GM19467 (cell line): ENCODE measurements around the gene TMEM132D.
"Not testable (repeated sequence)": the region's sequence is repeated elsewhere in the genome, so short reads cannot be mapped to it uniquely, and the experiment has no call there.

Experiments used
- ATAC-seq: cut with Tn5 transposase; IDR thresholded peaks from one replicate; pipeline ENCODE4 v1.9.1; 2021; ENCODE audit warnings: mild to moderate bottlenecking, moderate library complexity; ENCODE audit not compliant: unreplicated experiment

TMEM132D gene

DNA sequence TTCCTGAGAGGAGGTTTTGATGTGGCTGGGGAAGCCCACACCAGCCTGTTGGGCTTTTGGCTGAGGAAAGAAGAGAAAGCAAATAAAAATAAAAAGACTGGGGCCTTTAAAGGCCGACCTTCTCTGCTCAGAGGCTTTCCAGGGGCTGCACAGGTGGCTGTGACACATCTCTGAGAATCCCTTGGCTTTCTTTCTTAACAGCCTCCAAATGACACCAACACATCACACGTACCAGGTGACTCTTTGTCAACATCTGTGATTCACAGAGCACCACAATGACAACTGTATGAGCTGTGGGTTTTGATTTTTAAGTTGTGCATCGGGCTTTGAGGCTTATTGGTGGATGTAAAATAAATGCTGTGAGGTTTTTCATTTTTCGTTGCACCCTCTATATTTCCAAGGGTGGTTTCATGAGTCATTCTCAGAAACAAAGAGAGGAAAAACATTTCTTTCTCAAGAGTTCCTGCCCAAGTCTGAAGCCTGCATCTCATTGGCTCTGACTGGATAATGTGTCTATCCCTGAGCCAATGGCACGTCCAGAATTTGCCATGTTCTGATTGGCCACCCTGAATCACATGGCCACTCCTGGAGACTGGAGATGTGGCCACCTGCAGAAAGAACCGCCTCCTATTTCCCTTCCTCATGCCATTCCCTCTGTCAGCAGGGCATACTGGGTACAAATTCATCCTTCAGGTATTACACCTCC, 701.6 kb downstream of the TMEM132D start:
- no peak for ATAC-seq

DNA sequence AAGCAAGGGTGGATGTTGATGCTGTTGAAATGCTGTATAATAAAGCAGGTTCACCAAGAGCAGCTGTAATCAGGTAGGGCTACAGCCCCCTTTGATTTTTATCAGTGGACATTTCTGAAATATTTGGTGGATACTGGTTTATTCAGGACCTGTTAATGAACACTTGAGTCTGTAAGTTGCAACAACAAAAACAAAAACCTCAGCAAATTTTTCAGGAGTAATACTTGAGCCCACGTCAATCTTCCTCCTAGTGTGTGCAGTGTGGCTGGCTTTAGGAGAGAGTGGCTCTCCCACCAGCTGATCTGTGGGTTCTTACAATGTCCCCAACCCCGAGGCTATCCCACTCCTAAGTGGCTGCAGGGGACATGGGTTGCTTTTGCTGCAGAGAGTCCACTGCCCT, 702.8 kb downstream of the TMEM132D start:
- ATAC-seq = no peak

DNA sequence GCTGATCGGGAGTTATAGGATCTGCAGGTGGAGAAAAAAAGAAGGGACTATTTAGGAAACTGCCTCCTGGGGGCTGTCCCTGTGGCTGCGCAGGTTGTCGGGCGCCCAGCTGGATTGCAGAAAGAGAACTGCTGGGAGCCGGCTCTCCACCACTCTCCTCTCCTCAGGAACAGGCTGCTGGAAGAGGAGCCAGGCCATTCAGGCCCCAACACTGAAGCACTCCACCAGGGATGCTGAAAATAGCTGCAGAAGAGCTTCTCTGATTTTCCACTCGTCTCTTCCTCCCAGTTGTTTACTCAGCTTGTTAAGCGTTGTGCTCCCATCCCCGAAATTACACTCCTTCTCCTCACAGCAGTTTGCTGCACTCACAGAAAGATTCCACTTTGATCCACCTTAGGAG, 703.2 kb downstream of the TMEM132D start:
- no peak for ATAC-seq

DNA sequence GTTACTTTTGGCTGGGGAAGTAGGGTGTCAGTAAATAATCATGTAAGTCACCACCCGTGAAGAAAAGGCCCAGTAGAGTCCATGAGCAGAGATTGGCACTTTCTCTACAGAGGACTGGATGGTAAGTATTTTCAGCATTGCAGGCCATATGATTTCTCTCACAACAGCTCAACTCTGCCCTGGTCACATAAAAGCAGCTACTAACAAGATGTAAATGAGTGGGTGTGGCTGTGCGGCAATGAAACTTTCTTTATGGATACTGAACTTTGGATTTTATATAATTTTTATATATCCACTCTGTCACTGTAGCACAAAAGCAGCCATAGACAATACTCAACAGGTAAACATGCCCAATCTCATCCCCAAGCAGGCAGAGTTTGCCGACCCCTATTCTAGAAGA, 706.9 kb downstream of the TMEM132D start:
- no peak for ATAC-seq

DNA sequence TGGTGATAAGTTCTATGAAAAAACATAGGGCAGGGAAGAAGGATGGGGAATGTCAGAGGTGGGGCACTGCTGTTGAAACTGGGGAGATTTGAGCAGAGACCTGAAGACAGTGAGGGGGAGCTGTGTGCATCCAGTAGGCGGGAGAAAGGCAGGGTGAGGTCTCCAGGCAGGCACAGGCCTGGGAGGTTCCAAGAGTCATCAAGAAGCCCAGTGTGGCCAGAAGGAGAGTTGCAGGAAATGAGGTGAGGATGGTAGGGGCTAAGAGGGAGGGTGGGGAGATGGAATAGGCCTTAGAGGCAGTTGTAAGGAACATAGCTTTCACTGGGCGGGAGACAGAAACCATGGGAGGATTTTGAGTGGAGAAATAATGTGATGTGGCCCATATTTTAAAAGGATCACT, 708.7 kb downstream of the TMEM132D start:
- no peak for ATAC-seq

DNA sequence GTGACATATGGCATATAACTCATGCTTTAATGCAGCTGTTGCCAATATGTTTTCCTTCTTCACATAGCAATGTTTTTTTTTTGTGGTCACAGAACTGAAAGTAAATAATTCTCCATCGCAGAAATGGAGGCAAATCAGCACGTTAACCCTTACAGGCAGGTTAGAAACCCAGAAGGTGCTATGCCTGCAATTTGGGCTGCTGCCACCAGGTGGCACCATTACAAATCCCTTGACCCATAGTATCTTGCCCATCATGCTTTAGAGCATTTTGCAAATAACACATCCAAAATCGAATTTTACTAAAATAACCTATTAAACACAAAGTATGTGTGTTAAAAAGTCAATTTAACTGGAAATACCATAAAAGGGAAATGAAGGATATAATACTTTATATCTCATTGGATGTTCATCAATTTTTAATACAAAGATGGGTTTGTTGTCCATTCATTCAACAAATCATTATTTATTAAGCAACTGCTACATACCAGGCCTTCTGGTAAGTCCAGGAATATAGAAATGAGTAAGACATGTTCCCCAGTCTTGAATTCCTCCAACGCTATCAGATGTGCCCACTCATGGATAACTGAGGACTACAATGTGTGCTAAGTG, 710.5 kb downstream of the TMEM132D start:
- no peak for ATAC-seq

DNA sequence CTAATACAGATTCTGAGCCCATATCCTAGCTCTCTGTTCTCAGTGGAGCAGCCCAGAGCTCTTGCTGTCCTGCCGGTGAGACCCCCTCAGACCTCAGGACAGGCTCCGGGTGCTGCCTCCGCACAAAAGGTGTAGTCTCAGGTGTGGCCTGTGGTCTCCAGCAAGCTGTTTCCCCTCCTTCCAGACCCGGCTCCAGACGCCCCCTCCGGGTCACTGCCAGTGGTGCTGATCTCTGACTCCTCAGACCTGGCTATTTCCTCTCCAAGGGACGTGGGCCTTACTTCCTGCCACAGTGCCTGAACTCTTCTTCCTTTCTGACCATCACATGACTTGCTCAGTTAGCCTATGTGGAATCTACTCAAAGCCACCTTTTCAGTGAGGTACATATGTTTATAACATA, 713.0 kb downstream of the TMEM132D start:
- no peak for ATAC-seq

DNA sequence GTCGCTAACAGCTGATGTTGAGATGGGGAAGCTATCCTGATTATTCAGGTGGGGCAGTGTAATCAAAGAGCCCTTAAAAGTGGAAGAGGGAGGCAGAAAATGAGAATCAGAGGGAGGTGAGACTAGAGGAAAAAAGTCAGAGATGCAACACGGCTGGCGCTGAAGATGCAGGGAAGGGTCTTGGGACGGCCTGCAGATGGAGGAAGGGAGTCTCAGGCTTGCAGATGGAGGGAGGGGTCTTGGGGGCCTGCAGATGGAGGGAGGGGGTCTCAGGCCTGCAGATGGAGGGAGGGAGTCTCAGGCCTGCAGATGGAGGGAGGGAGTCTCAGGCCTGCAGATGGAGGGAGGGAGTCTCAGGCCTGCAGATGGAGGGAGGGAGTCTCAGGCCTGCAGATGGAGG, 713.9 kb downstream of the TMEM132D start:
- ATAC-seq = not testable (repeated sequence)

DNA sequence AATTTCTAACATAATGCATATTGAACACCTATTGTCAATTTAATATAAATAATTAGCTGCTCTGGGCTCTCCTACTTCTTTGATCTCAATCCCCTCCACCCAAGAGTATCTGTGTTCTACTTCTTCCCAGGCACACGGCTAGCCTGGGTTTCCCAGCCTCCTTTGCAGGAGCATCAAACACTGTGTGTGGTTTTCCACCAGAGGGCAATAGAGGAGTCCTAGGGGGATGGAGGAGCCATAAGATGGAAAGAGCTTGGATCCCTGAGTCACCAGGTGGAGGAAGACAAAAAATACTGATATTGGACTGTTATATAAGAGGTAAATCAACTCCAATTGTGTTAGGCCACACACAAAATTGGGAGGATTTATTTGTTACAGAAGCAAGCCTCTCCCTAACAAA, 716.9 kb downstream of the TMEM132D start:
- ATAC-seq = no peak

DNA sequence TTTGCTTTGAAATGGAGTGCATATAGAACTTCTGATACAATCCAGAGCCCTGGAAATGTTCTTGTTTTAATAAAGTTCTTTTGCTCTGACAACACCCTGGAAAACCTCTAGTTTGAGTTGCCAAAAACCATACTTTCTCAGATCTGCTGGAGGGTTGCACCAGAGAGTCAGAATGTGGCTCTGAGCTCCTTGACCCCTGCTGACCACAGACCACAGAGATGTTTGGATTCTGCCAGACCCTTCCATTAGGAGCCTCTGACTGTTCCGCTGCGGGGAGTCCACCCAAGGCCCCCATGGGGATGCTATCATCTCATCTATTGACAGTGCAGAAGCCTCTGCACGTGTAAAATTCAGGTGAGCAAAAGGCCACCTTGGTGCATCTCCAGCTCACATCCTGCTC, 718.0 kb downstream of the TMEM132D start:
- no peak for ATAC-seq

DNA sequence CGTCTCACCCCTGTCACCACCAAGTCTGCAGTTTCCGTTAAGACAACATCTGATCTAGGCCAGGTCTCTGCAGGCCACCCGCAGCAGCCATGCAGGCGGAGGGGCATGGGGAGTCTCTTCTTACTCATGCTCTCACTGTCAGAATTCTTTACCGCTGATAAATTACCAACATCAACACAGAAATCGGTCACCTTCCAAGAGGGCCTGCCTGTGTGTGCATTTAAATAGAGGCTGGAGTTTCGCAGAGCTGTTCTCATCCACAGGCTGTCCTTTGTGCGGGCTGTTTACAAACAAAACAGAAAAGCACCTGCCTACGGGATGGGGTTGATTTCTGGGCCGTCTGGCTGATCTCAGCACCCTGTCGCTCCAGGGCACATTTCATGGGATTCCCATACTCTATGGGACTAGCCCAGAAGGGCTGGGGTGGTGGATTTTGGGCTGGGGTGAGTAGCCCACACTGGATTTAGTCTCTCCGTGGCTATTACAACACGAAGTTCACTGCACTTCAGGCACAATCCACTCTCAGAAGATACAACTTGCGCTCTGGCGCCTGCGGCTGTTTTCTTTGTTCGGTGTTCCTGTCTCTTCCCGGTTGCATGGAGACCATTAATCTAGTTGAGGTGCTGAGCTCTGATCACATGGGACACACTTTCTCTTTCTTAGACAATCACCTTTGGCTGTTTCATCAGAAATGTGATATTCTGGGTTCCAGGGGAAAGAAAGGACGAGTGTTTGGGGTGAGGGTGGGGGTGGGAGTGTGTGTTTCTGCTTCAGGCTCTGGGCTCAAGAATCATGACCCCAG, 719.5 kb downstream of the TMEM132D start:
- no peak for ATAC-seq

DNA sequence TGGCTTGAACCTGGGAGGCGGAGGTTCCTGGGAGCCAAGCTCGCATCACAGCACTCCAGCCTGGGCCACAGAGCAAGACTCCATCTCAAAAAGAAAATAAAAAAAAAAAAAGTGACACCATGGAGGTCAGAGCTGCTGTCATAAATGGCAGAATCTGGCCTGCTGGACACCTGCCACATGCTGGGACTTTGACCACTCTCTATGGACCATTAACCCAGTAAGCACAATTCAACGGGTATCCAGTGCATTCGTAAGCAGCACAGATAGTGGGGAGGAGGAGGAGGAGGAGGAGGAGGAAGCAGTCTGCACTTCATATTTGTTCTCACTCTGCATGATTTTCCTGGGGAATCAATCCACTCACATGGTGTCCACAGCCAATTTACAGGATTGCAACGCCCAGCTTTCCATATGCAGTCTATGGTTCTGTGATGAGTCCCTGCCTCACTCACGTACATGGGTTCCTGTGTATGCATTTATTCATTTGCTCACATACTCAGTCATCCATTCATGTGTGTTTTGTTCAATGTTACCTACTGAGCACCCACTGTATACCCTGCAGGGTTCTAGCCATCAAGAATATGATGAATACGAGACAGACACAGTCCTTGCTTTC, 723.8 kb downstream of the TMEM132D start:
- ATAC-seq = no peak

DNA sequence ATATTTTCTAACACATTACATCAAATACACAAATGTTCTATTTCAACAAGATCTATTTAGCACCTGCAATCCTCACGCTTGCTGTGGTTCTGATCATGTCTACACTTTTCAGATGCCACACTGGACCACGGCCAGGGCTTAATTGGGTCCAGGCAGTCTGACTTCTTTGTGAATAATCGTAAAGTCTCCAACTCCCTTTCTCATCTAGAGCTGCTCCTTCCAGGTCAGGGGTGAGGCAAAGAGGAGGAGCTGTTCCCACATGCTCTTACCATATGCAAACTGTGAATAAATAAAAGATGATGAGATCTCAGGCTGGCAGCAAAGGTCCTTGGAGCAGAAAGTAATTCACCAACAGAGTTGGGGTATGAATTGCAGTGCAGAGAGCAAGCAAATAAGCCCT, 733.9 kb downstream of the TMEM132D start:
- ATAC-seq = no peak

DNA sequence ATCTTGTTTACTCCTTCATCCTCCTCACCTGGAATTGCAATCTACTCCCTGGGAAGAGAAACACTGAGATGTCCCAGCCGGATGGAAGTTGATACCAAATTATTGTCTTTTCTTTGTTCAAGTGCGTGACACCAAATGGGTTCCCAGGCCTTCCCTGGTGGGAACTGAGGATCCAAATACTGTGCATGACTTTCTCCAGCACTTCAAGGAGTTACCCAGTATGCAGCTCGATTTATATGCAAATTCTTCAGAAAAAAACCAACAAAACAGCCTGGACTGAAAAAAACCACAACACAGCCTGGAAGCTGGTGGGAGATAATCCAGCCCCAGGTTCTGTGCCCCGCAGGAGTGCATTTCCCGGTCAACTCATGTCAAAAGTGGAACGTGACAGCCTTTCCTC, 740.0 kb downstream of the TMEM132D start:
- ATAC-seq = no peak

DNA sequence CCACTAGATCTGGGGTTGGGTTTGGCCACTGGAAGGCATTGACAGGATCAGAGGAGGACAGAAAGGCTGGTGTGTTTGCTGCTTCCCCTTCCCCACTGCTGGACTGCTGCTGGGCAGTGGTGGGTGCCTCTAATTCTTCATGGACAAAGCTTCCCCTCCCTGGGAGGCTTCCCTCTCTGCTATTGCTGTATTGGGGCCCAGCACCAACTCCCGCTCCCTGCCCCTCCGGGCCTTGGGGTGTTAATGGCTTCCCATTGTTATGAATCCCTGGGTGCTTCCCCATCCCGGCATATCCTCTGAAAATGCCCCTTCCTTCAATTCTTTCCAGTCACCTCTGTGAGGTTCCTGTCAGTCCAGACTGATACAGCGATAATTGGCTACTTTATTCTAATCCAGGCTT, 740.4 kb downstream of the TMEM132D start:
- ATAC-seq = no peak

DNA sequence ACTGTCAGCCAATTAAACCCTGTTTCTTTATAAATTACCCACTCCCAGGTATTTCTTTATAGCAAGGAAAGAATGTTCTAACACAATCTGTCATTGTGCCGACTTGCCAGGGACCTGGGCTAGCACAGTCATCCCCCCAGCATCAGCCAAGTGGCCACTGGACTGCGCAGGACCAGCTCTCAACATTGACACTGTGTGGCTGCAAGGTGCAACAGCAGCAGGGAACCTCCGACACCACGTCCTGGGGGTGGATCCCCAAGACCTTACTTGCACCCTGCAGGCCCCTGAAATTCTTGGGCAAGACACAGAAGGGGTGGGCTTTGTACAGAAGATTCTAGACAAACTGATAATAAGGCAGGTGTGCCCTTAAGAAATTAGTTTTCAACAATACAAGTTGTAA, 741.0 kb downstream of the TMEM132D start:
- no peak for ATAC-seq

DNA sequence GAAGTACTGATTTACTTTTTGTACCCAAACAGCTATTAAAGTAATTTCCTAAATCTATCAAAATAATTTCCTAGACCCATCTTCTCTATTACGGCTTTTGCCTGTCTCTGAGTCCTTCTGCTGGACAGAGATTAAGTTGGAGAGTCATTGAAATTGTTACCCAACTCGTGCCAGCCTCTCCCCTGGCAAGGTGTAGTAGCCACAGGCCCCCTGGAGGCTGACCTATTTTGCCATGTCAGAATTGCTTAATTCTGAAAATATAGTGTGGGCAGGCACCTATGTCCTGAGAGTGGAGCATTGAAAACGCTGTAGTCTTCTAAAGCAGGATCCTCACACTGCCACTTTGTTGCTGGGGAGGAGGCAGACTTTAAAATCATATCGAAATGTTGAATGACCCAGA, 742.3 kb downstream of the TMEM132D start:
- ATAC-seq = no peak

DNA sequence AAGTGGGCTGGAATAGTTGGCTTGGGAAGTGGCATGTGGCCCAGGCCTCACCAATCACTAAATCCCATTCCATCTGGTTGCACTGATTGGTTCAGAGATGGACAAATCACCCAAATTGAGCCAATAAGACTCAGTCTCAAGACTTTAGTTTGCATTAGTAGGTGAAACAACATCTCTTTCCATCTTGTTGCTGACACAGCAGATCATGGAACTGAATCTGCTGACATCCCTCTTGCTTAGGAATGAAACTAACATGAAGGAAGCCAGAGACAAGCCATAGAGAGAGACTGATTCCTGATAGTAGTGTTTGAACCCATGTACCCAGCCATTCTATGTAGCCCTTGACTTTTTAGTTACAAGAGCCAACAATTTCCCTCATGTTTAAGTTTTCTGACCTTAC, 743.5 kb downstream of the TMEM132D start:
- no peak for ATAC-seq

DNA sequence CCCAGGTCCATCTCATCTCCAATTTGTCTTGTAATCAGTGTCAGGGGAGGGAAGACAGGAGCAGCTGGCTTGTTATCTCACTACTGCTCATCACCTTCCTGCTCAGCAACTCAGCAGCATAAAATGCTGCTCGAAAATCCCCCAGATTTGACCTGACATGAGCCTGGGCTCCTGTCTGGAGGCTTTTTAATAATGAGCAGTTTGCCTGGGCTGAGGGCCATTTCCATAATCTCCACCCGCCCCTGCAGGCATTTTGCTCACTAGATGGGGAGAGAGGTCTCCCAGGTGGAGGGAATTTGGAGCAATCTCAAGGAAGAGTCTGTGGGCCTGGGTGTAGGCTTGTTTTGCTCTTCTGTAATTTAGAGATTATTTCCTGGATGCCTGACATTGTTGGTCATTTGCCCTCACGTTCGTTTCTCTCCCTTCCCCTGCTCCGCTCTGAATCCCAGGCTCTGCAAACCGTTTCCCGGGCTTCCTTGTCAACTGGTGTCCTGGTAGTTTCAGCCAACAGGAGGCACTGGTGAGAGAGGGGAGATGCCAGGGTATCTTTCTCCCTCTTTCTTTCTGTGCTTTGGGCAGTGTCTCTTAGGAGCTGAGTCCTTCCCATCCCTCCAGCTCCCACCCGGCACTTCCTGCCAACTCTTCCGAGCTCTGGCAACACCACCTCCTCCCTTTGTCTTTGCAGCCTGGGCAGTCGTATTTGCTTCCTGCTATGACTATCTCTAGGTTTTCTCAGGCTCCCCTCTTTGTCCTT, 751.3 kb downstream of the TMEM132D start:
- no peak for ATAC-seq

DNA sequence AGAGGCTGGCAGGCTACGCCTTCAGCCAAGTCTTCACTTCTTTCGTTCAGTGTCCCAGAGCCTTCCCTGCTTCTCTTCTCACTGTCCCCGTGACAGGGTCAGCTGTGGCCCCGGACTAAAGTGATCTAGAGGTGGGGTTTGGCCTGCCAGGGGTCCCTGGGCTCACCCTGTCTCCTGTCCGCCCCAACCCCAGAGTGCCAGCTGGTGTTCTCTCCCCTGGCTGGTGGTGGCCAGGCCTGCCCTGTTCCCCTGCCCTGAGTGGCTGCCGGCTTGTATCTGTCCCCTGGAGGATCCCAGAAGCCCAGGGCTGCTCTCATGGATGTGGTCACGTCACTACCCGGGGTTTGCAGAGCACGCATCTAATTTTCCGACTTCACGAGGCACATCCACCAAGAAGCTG, 753.1 kb downstream of the TMEM132D start:
- ATAC-seq = no peak

DNA sequence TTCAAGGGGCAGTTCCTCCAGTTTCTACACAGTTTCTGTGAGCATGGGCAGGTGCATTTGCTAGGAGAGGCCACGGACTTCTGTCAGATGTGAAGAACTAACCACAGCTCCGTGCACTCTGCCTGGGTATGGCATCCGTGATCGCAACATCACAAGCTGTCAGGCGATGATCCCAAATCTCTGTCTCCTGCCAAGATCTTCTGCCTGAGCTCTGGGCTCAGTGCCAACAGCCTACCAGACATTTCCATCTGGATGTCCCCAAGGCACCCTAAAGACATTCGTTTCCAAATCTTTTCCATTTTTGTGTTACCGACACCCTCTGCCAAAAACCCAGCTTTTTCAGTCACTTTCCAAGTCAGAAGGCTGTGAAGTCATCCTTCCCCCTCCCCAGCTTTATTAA, 758.4 kb downstream of the TMEM132D start:
- no peak for ATAC-seq
